ENCODE measurements around the gene UBXN10. TPM values are rescaled to one million over a fixed set of nuclear protein-coding genes. Genes with fewer than 3 reads are reported as not detected.
A peak's percentile ranks its signal among the peaks of the same experiment; 100 is the strongest.

The UBXN10 gene
- total and polyA plus RNA-seq, 12 donors = 0.16 to 4.0 (median 1.5) TPM

GRCh38 chr1:20198918-20199317, 13.0 kb downstream of the UBXN10 start:
- 59 to 63% methylated on average over 7 of the region's 7 CpGs for WGBS, 2 donors
- DNase-seq (no peak), ATAC-seq (no peak)
- Histone ChIP-seq H3K9me3 (no peaks in the 10 kb centered on the region), H3K36me3 (no peaks in the 10 kb centered on the region), H3K27ac (no peak overlapping the region), H3K27me3 (peaks cover 0 to 55% (median 10%) of the 10 kb centered on the region in 7 donors), H3K4me1 (peaks cover 0 to 10% (median 4%) of the 10 kb centered on the region in 9 donors), H3K4me3 (no peak overlapping the region)
- intact Hi-C loops (cut with DNase I) = loop anchor here in 5 of 10 donors (5.0 to 10.0 kb wide), 4 partner anchors 222 to 282 kb away; partner anchors contain the start of gene PLA2G2A (in 3 of the 5)
- TF ChIP-seq, protein P1, sequence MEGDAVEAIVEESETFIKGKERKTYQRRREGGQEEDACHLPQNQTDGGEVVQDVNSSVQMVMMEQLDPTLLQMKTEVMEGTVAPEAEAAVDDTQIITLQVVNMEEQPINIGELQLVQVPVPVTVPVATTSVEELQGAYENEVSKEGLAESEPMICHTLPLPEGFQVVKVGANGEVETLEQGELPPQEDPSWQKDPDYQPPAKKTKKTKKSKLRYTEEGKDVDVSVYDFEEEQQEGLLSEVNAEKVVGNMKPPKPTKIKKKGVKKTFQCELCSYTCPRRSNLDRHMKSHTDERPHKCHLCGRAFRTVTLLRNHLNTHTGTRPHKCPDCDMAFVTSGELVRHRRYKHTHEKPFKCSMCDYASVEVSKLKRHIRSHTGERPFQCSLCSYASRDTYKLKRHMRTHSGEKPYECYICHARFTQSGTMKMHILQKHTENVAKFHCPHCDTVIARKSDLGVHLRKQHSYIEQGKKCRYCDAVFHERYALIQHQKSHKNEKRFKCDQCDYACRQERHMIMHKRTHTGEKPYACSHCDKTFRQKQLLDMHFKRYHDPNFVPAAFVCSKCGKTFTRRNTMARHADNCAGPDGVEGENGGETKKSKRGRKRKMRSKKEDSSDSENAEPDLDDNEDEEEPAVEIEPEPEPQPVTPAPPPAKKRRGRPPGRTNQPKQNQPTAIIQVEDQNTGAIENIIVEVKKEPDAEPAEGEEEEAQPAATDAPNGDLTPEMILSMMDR (IDR thresholded peaks at IDR 0.05) = no peak

- Histone ChIP-seq H3K27me3 (peaks cover 0 to 55% (median 10%) of the 10 kb centered on the region in 7 donors), H3K9me3 (no peaks in the 10 kb centered on the region), H3K4me3 (no peak overlapping the region), H3K36me3 (no peaks in the 10 kb centered on the region), H3K27ac (no peak overlapping the region), H3K4me1 (peaks cover 0 to 9% (median 4%) of the 10 kb centered on the region in 9 donors)
- ATAC-seq = no peak
- TF ChIP-seq, protein P1 (IDR thresholded peaks at IDR 0.05) = no peak
- intact Hi-C loops (cut with DNase I) = loop anchor here in 5 of 10 donors (5.0 to 10.0 kb wide), 4 partner anchors 222 to 282 kb away; partner anchors contain the start of gene PLA2G2A (in 3 of the 5)
- no peak for DNase-seq
- 42 to 51% methylated on average over 3 of the region's 3 CpGs for WGBS, 2 donors
Observed at GRCh38 chr1:20199403-20199802, 13.5 kb downstream of the UBXN10 start.

DNA sequence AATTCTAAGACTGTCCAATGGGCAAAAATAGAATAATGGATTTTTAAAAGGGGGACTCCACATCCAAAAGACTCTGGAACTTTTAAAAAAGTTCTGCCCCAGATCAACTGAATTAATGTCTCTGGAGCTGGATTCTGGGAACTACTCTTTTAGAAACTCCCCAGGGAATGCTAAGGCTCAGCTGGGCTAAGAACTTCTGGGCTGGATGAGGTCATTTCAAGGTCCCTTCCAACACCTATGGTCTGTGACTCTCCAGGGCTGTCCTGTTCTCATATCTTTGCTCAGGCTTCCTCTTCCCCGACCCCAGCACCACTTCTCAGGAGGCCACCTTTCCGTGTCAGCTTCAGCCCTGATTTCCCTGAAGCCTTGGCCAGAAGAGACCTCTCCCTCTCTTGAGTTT, 13.9 kb downstream of the UBXN10 start:
- peaks cover 0 to 54% (median 10%) of the 10 kb centered on the region in 7 donors for H3K27me3 ChIP-seq
- no peaks in the 10 kb centered on the region for H3K9me3 ChIP-seq
- ATAC-seq (peak in 5 of 8 donors; percentile 25 to 74 (median 50)), DNase-seq (no peak)
- TF ChIP-seq, protein P1 (IDR thresholded peaks at IDR 0.05) = no peak
- no peaks in the 10 kb centered on the region for H3K36me3 ChIP-seq
- no peak overlapping the region for H3K4me3 ChIP-seq
- H3K27ac ChIP-seq = no peak overlapping the region
- intact Hi-C loops (cut with DNase I) = loop anchor here in 5 of 10 donors (5.0 to 10.0 kb wide), 5 partner anchors 223 to 283 kb away; partner anchors contain the start of genes PLA2G2A (in 3 of the 5) and PLA2G2E (in 1 of the 5)
- H3K4me1 ChIP-seq = peaks cover 0 to 6% (median 2%) of the 10 kb centered on the region in 9 donors
- 39 to 49% methylated on average over 2 of the region's 2 CpGs for WGBS, 2 donors

DNA sequence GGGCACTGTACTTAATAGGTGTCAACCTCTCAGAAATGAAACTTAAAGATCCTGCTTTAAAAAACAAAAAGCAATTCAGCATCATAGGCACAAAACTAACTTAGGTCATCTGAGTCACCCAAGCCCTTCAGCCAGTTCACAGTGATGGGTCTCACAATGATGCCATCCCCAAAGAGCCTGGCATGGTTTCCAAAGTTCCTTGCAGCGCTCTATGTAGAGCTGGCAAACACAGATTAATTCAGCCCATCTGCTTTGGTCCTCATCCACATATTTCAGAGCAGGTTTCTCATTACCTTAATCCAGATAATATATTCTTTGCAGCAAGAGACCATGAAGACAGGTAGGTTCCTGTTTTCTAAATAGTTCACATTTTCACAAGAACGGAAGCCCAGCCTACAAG, 15.1 kb downstream of the UBXN10 start:
- H3K27me3 ChIP-seq = peaks cover 0 to 52% (median 10%) of the 10 kb centered on the region in 7 donors
- DNase-seq = no peak
- H3K9me3 ChIP-seq = no peaks in the 10 kb centered on the region
- WGBS, 2 donors = 85 to 90% methylated on average over 2 of the region's 2 CpGs
- ATAC-seq = no peak
- intact Hi-C loops (cut with DNase I) = loop anchor here in 1 of 10 donors (5.0 kb wide), 1 partner anchor 279 kb away; the partner anchor contains the start of gene PLA2G2E
- TF ChIP-seq, protein P1 (IDR thresholded peaks at IDR 0.05) = no peak
- H3K4me1 ChIP-seq = no peaks in the 10 kb centered on the region
- no peak overlapping the region for H3K4me3 ChIP-seq
- H3K27ac ChIP-seq = no peak overlapping the region
- no peaks in the 10 kb centered on the region for H3K36me3 ChIP-seq

Measured in heart right ventricle (tissue), 16 donors.